ENCODE measurements around the gene RNPS1.

RNPS1 gene

GRCh38 chr16:2210386-2211365 lies 57.2 kb downstream of the RNPS1 start, which contains the start of gene BRICD5:
Gene BRICD5 (minus strand): TSS chr16:2210863. CDS start chr16:2210833, 30 bp downstream.
- DNase-seq: no peak

GRCh38 chr16:2210009-2210332 lies 58.0 kb downstream of the RNPS1 start:
- no peak for DNase-seq

DNA sequence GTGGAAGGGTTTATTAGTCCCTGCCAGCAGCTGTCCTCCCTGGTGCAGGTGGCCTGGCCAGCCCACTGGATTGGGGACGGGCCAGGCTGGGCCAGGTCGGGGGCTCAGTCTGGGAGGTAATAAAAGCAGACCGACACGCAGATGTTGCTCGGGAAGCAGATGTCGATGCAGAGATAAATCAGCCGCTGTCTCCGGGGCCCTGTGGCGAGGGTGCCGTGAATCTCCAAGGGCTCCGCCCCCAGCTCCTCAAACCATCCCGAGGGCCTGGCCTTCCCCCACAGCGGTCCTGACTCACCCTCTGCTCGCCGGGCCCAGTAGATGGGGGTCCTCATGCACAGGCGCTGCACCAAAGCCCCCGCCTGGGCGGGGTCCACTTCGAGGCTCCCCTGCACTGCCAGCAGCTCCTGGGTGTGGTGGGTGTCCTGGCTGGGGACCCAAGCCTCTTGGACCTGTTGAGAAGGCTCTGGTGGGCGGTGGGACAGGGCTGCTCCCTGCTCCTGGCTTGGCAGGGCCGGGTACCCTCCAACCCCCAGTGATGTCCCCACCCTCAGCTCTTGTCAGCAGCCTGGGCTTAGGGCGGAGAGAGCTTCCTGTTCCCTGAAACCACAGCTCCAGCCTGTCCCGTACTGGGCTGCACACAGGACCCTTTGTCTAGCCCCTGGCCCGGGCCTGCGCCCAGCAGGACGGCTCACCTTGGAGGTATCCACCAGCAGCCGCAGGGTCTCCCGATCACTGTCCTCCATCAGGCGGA lies 58.5 kb downstream of the RNPS1 start:
- DNase-seq: no peak

GRCh38 chr16:2208772-2209171 lies 59.2 kb downstream of the RNPS1 start:
- DNase-seq: no peak

- no peak for DNase-seq
Observed at GRCh38 chr16:2208308-2208707, 59.6 kb downstream of the RNPS1 start.

- no peak for DNase-seq
Observed at GRCh38 chr16:2207872-2208271, 60.1 kb downstream of the RNPS1 start.

DNA sequence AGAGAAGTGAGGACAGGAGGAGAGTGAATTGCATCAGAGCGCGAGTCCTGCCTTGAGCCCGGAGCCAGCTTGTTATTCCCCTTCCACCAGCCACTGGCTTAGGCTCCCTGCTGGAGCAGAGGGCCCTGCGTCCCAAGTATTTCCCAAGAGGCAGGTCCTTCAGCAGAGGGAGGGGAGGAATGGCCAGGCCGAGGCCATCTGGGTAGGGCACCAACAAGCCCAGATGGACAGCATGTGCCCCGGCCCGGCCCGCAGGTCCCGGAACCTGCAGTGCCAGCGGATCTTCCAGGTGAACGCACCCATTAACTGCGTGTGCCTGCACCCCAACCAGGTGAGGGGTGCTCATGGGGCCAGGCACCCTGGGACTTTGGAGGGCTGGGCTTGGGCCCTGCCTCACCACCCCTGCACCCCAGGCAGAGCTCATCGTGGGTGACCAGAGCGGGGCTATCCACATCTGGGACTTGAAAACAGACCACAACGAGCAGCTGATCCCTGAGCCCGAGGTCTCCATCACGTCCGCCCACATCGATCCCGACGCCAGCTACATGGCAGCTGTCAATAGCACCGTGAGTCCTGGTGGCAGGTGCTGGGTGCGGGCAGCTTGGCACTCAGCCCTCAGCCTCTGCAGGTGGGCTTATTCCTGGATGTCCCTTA lies 61.0 kb downstream of the RNPS1 start:
- no peak for DNase-seq

- no peak for DNase-seq
Observed at GRCh38 chr16:2206420-2206779, 61.5 kb downstream of the RNPS1 start.

DNA sequence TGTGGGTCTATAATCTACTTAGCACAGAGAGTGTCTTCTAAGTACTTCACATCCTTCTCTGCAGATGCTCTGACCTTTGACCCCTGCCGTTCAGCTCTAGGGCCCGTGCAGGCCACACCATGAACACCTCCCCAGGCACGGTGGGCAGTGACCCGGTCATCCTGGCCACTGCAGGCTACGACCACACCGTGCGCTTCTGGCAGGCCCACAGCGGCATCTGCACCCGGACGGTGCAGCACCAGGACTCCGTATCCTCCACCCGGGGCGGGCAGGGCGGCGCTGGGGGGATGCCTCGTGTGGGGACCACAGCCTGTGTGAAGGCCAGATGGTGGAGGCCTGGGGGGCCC lies 62.0 kb downstream of the RNPS1 start:
- no peak for DNase-seq

GRCh38 chr16:2205104-2205966 lies 62.6 kb downstream of the RNPS1 start, which contains the start of gene MLST8:
Gene MLST8 (plus strand): TSS chr16:2205454. CDS start chr16:2206086, 632 bp downstream.
- DNase-seq: peak; percentile 89

- no peak for DNase-seq
Observed at GRCh38 chr16:2204416-2205103, 63.4 kb downstream of the RNPS1 start.

Measured in CD4-positive, alpha-beta T cell treated with Interferon gamma for 1 hour (primary cell).